Measurements from ENCODE around the gene ATF7IP.

The ATF7IP gene

GRCh38 chr12:14427929-14428328, 62.4 kb downstream of the ATF7IP start:
- peaks cover 84% of the 10 kb centered on the region for H3K9me3 Mint-ChIP-seq
- peaks cover 98% of the 10 kb centered on the region for H3K36me3 Mint-ChIP-seq (ENCODE audit: low read depth)
- DNase-seq = no peak
- H3K4me3 Mint-ChIP-seq = no peak overlapping the region
- TF ChIP-seq, protein P1, sequence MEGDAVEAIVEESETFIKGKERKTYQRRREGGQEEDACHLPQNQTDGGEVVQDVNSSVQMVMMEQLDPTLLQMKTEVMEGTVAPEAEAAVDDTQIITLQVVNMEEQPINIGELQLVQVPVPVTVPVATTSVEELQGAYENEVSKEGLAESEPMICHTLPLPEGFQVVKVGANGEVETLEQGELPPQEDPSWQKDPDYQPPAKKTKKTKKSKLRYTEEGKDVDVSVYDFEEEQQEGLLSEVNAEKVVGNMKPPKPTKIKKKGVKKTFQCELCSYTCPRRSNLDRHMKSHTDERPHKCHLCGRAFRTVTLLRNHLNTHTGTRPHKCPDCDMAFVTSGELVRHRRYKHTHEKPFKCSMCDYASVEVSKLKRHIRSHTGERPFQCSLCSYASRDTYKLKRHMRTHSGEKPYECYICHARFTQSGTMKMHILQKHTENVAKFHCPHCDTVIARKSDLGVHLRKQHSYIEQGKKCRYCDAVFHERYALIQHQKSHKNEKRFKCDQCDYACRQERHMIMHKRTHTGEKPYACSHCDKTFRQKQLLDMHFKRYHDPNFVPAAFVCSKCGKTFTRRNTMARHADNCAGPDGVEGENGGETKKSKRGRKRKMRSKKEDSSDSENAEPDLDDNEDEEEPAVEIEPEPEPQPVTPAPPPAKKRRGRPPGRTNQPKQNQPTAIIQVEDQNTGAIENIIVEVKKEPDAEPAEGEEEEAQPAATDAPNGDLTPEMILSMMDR (IDR thresholded peaks at IDR 0.05) = no peak
- no peaks in the 10 kb centered on the region for H3K27me3 Mint-ChIP-seq (ENCODE audit: low read depth, poor library complexity)
- H3K27ac Mint-ChIP-seq = no peak overlapping the region
- no peaks in the 10 kb centered on the region for H3K4me1 Mint-ChIP-seq

- peaks cover 59% of the 10 kb centered on the region for H3K9me3 Mint-ChIP-seq
- DNase-seq = no peak
- peaks cover 90% of the 10 kb centered on the region for H3K36me3 Mint-ChIP-seq (ENCODE audit: low read depth)
Measured at GRCh38 chr12:14430394-14430986, 65.0 kb downstream of the ATF7IP start.

GRCh38 chr12:14431975-14432374, 66.5 kb downstream of the ATF7IP start:
- H3K4me1 Mint-ChIP-seq = no peaks in the 10 kb centered on the region
- H3K4me3 Mint-ChIP-seq = no peak overlapping the region
- peak overlapping the region; percentile 64 for H3K27ac Mint-ChIP-seq
- no peaks in the 10 kb centered on the region for H3K27me3 Mint-ChIP-seq (ENCODE audit: low read depth, poor library complexity)
- TF ChIP-seq, protein P1 (IDR thresholded peaks at IDR 0.05) = no peak
- H3K36me3 Mint-ChIP-seq (ENCODE audit: low read depth) = peaks cover 90% of the 10 kb centered on the region
- no peak for DNase-seq
- peaks cover 47% of the 10 kb centered on the region for H3K9me3 Mint-ChIP-seq

More at GRCh38 chr12:14430394-14430986, 65.0 kb downstream of the ATF7IP start:
- no peak overlapping the region for H3K4me3 Mint-ChIP-seq
- H3K27ac Mint-ChIP-seq = no peak overlapping the region
- H3K4me1 Mint-ChIP-seq = no peaks in the 10 kb centered on the region
- TF ChIP-seq, protein P1 (IDR thresholded peaks at IDR 0.05) = no peak
- H3K27me3 Mint-ChIP-seq (ENCODE audit: low read depth, poor library complexity) = no peaks in the 10 kb centered on the region

- Mint-ChIP-seq H3K4me1 (no peaks in the 10 kb centered on the region), H3K36me3 (ENCODE audit: low read depth) (peaks cover 90% of the 10 kb centered on the region), H3K27me3 (ENCODE audit: low read depth, poor library complexity) (no peaks in the 10 kb centered on the region), H3K9me3 (peaks cover 15% of the 10 kb centered on the region), H3K4me3 (no peak overlapping the region), H3K27ac (no peak overlapping the region)
- TF ChIP-seq, protein P1 (IDR thresholded peaks at IDR 0.05) = no peak
- no peak for DNase-seq
Measured at GRCh38 chr12:14435627-14436026, 70.1 kb downstream of the ATF7IP start.

DNA sequence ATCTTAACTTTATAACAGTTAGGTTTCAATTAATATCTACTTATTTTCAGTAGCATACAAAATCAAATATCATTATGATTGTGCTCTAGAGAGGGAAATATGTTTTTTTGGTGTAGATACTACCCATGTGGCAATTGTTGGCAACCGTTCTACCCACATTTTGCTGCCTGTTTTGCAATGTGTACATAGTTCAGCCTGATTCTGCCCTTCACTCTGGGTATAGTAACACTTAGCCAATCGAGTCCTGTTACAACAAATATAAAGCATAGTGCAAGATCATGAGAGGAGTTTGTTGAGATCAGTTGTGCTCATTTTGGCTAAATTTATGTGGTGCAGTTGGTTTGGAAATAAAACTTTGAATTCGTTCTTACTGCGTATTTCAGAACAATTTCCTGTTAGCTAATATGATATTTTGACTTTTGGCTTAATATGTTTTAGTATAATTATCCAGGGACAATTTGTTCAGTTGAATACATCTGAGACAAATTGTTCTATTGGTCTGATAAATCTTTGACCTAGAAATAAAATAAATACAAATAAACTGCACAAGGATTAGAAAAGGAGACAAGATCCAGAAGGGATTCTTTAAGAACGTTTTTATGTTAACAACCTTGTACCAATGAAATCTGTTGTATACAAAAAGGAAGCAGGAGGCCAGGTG, 76.9 kb downstream of the ATF7IP start:
- TF ChIP-seq, protein P1 (IDR thresholded peaks at IDR 0.05) = no peak
- DNase-seq = no peak
- Mint-ChIP-seq H3K4me1 (no peaks in the 10 kb centered on the region), H3K27me3 (ENCODE audit: low read depth, poor library complexity) (no peaks in the 10 kb centered on the region), H3K36me3 (ENCODE audit: low read depth) (peaks cover 95% of the 10 kb centered on the region), H3K9me3 (peaks cover 11% of the 10 kb centered on the region), H3K4me3 (no peak overlapping the region), H3K27ac (peak overlapping the region; percentile 37)

GRCh38 chr12:14443531-14443930, 78.0 kb downstream of the ATF7IP start:
- TF ChIP-seq, protein P1 (IDR thresholded peaks at IDR 0.05) = no peak
- DNase-seq = no peak
- Mint-ChIP-seq H3K4me1 (no peaks in the 10 kb centered on the region), H3K4me3 (no peak overlapping the region), H3K27ac (no peak overlapping the region), H3K27me3 (ENCODE audit: low read depth, poor library complexity) (no peaks in the 10 kb centered on the region), H3K9me3 (peaks cover 11% of the 10 kb centered on the region), H3K36me3 (ENCODE audit: low read depth) (peaks cover 95% of the 10 kb centered on the region)
